H1 (cell line): ENCODE results near the gene STARD3NL. TPM values are rescaled to one million over a fixed set of nuclear protein-coding genes. Genes with fewer than 3 reads are reported as not detected.
"Not testable (repeated sequence)": the region's sequence is repeated elsewhere in the genome, so short reads cannot be mapped to it uniquely, and the experiment has no call there.

Experiments
- CTCF ChIA-PET: fragments of 300-600 bp; sonication (Branson Sonifier 250); formaldehyde crosslinking; loops from one replicate; lab custom pipeline; 2021; ENCODE audit not compliant: partially characterized antibody; lab: Charles Lee
- POLR2A ChIA-PET: fragments of 300-600 bp; sonication (Branson Sonifier 250); formaldehyde crosslinking; loops from one replicate; lab custom pipeline; 2021; ENCODE audit warnings: inconsistent platforms; ENCODE audit not compliant: partially characterized antibody; lab: Charles Lee
- DNase-seq, 2 experiments: peaks; one replicate each; pipeline versions ENCODE4 v3.0.0 to v3.0.0-alpha.2; 2010 to 2022; ENCODE audit warnings: low spot score in 2 of 2, low read depth in 1 of 2, mixed read lengths in 1 of 2
- FAIRE-seq: peaks from 2 replicates; lab custom pipeline; 2011; peaks lifted over from hg19 to GRCh38; lab: Jason Lieb, UNC
- H2AFZ ChIP-seq: 2 replicates; pipeline ENCODE4 v1.8.1; 2012; ENCODE audit warnings: low read length, inconsistent platforms
- H2AK5ac ChIP-seq: 2 replicates; pipeline ENCODE4 v1.6.1; 2013; ENCODE audit warnings: low read depth, low read length
- H2BK120ac ChIP-seq: replicated peaks from 2 replicates; pipeline ENCODE3; 2013; ENCODE audit warnings: low read depth, low read length, inconsistent platforms
- H2BK12ac ChIP-seq: 2 replicates; pipeline ENCODE4 v1.6.1; 2013; ENCODE audit warnings: low read depth, low read length
- H2BK15ac ChIP-seq: 2 replicates; pipeline ENCODE4 v1.6.1; 2013; ENCODE audit warnings: low read length
- H2BK20ac ChIP-seq: 2 replicates; pipeline ENCODE4 v1.6.1; 2013; ENCODE audit warnings: low read length
- H2BK5ac ChIP-seq: 2 replicates; pipeline ENCODE4 v1.6.1; 2013; ENCODE audit warnings: low read depth, low read length
- H3K14ac ChIP-seq: 2 replicates; pipeline ENCODE4 v1.6.1; 2013; ENCODE audit warnings: inconsistent platforms; ENCODE audit not compliant: insufficient read length
- H3K18ac ChIP-seq: 2 replicates; pipeline ENCODE4 v1.6.1; 2013; ENCODE audit warnings: low read length; ENCODE audit errors: extremely low read depth
- H3K23ac ChIP-seq: 2 replicates; pipeline ENCODE4 v1.6.1; 2013; ENCODE audit warnings: inconsistent platforms; ENCODE audit not compliant: insufficient read length
- H3K23me2 ChIP-seq: 2 replicates; pipeline ENCODE4 v1.6.1; 2013; ENCODE audit warnings: low read depth, low read length
- H3K27ac ChIP-seq: 2 replicates; pipeline ENCODE4 v1.6.1; 2011; ENCODE audit warnings: low read depth, low read length, inconsistent platforms
- H3K27me3 ChIP-seq, 4 experiments: replicated peaks in 1 of 4; 1 replicate in 1 of 4; 2 replicates in 3 of 4; pipeline versions ENCODE4 v1.6.1 to v1.8.1; 2011 to 2013; ENCODE audit warnings: low read length in 3 of 4, mild to moderate bottlenecking in 3 of 4, inconsistent platforms in 2 of 4, mixed read lengths in 2 of 4, moderate library complexity in 1 of 4; ENCODE audit not compliant: control insufficient read depth in 3 of 4, insufficient read depth in 3 of 4; ENCODE audit errors: extremely low read depth in 1 of 4
- H3K36me3 ChIP-seq, 4 experiments: 2 replicates each; pipeline versions ENCODE4 v1.6.1 to v1.8.1; 2011 to 2013; ENCODE audit warnings: mild to moderate bottlenecking in 4 of 4, low read length in 3 of 4, moderate library complexity in 2 of 4, control low read depth in 1 of 4, inconsistent platforms in 1 of 4; ENCODE audit not compliant: insufficient read depth in 4 of 4, control insufficient read depth in 2 of 4
- H3K4ac ChIP-seq: replicated peaks from 2 replicates; pipeline ENCODE3; 2013; ENCODE audit warnings: low read length, low read depth, mixed read lengths, inconsistent platforms; ENCODE audit not compliant: insufficient read length
- H3K4me1 ChIP-seq, 4 experiments: replicated peaks in 1 of 4; 1 replicate in 1 of 4; 2 replicates in 3 of 4; pipeline versions ENCODE4 v1.6.1 to v1.8.1; 2011 to 2013; ENCODE audit warnings: low read length in 3 of 4, inconsistent platforms in 2 of 4, mixed read lengths in 1 of 4; ENCODE audit not compliant: insufficient read depth in 4 of 4, control insufficient read depth in 3 of 4
- H3K4me2 ChIP-seq, 2 experiments: 2 replicates each; pipeline versions ENCODE4 v1.6.1 to v1.8.1; 2011 to 2013; ENCODE audit warnings: low read depth in 2 of 2, low read length in 2 of 2, control low read depth in 1 of 2, inconsistent platforms in 1 of 2, mild to moderate bottlenecking in 1 of 2; ENCODE audit not compliant: insufficient read depth in 1 of 2
- H3K4me3 ChIP-seq, 4 experiments: fragments of 200-600, 300-600 bp in 1 of 4; sonication (generic), shearing (Covaris generic), sonication (Bioruptor Twin) in 1 of 4; 2 replicates each; pipeline versions ENCODE4 v1.5.1 to v1.8.1; 2011 to 2016; ENCODE audit warnings: low read length in 4 of 4, low read depth in 3 of 4, control low read depth in 2 of 4, inconsistent platforms in 2 of 4, mild to moderate bottlenecking in 2 of 4, mixed read lengths in 1 of 4, moderate library complexity in 1 of 4; ENCODE audit not compliant: insufficient read depth in 2 of 4; ENCODE audit errors: extremely low read depth in 1 of 4
- H3K56ac ChIP-seq: replicated peaks from 2 replicates; pipeline ENCODE3; 2013; ENCODE audit warnings: low read depth, mild to moderate bottlenecking, mixed read lengths, low read length, inconsistent platforms; ENCODE audit not compliant: insufficient read length
- H3K79me1 ChIP-seq: 2 replicates; pipeline ENCODE4 v1.6.1; 2013; ENCODE audit warnings: low read depth, low read length, control low read depth
- H3K79me2 ChIP-seq, 2 experiments: 2 replicates each; pipeline versions ENCODE4 v1.6.1 to v1.8.1; 2012 to 2013; ENCODE audit warnings: low read length in 2 of 2, mild to moderate bottlenecking in 2 of 2, inconsistent platforms in 1 of 2; ENCODE audit not compliant: insufficient read depth in 2 of 2, control insufficient read depth in 1 of 2
- H3K9ac ChIP-seq, 4 experiments: replicated peaks in 1 of 4; 1 replicate in 1 of 4; 2 replicates in 3 of 4; pipeline versions ENCODE4 v1.6.1 to v1.8.1; 2011 to 2013; ENCODE audit warnings: low read depth in 3 of 4, low read length in 3 of 4, control low read depth in 2 of 4, mild to moderate bottlenecking in 2 of 4, moderate library complexity in 2 of 4, inconsistent platforms in 1 of 4; ENCODE audit errors: extremely low read depth in 1 of 4
- H3K9me3 ChIP-seq, 2 experiments: 2 replicates each; pipeline versions ENCODE4 v1.6.1 to v1.8.1; 2012 to 2013; ENCODE audit warnings: mild to moderate bottlenecking in 2 of 2, moderate library complexity in 2 of 2, control low read depth in 1 of 2, inconsistent platforms in 1 of 2, low read depth in 1 of 2, low read length in 1 of 2, mixed read lengths in 1 of 2; ENCODE audit not compliant: insufficient read depth in 2 of 2
- H4K20me1 ChIP-seq, 2 experiments: replicated peaks in 1 of 2; 2 replicates each; pipeline versions ENCODE3 to v1.8.1; 2011 to 2013; ENCODE audit warnings: inconsistent platforms in 2 of 2, low read length in 2 of 2, mild to moderate bottlenecking in 1 of 2; ENCODE audit not compliant: insufficient read depth in 2 of 2, control insufficient read depth in 1 of 2
- H4K5ac ChIP-seq: 2 replicates; pipeline ENCODE4 v1.6.1; 2013; ENCODE audit warnings: low read length, low read depth, mixed read lengths, inconsistent platforms; ENCODE audit not compliant: insufficient read length
- H4K8ac ChIP-seq: 2 replicates; pipeline ENCODE4 v1.8.0; 2013; ENCODE audit warnings: mild to moderate bottlenecking, moderate library complexity, low read length, inconsistent platforms; ENCODE audit not compliant: insufficient read depth; ENCODE audit errors: extremely low read depth
- H4K91ac ChIP-seq: replicated peaks from 2 replicates; pipeline ENCODE3; 2013; ENCODE audit warnings: low read length, mixed read lengths, inconsistent platforms; ENCODE audit not compliant: insufficient read length
- FOSL1 ChIP-seq: IDR thresholded peaks from 2 replicates; pipeline ENCODE4 v1.6.1; 2011; ENCODE audit warnings: mild to moderate bottlenecking, low read depth, low read length, moderate library complexity; ENCODE audit not compliant: insufficient read depth
- RAD21 ChIP-seq, 2 experiments: IDR thresholded peaks in 1 of 2; conservative IDR thresholded peaks in 1 of 2; 2 replicates each; pipeline ENCODE4 v1.6.1; 2011; ENCODE audit warnings: low read depth in 2 of 2, low read length in 2 of 2, improper control_type of control experiment in 1 of 2, inconsistent platforms in 1 of 2, mild to moderate bottlenecking in 1 of 2, moderate library complexity in 1 of 2
- TAF1 ChIP-seq: IDR thresholded peaks from 2 replicates; pipeline ENCODE4 v1.6.1; 2011; ENCODE audit warnings: mild to moderate bottlenecking, low read depth, low read length
- WGBS, 2 experiments: shearing (Covaris generic) in 1 of 2; methylation state at CpG; one replicate each; pipeline versions ENCODE4 v1.1.6 to v1.1.7; 2013 to 2015; ENCODE audit warnings: low lambda C conversion rate in 2 of 2, mixed read lengths in 2 of 2, inconsistent platforms in 1 of 2, low coverage in 1 of 2, missing lambda C conversion rate in 1 of 2; ENCODE audit not compliant: insufficient replicate concordance in 2 of 2, insufficient coverage in 1 of 2, insufficient read length in 1 of 2; ENCODE audit errors: extremely low coverage in 1 of 2, missing lambda C conversion rate in 1 of 2; 5-methylcytosine and 5-hydroxymethylcytosine counted together
- polyA plus RNA-seq, 7 experiments: library from polyadenylated mRNA; depleted of rRNA in 3 of 7; stranded (reverse) in 5 of 7; unstranded in 2 of 7; fragments of >200 nt in 5 of 7; fragments of 200-250 nt in 2 of 7; gene quantifications; 1 replicate in 5 of 7; 2 replicates in 1 of 7; 4 replicates in 1 of 7; pipeline versions ENCODE4 v1.2.1 to v1.2.3, GENCODE V29; 2011 to 2013; ENCODE audit warnings: missing spikeins in 2 of 7, mixed read lengths in 2 of 7
- total RNA-seq: library from RNA; stranded (reverse); fragmentation: NEBNext Ultra II Directional; extraction: Animal tissue kit (Norgen Biotek cat#: 25700); gene quantifications from 2 replicates; pipeline ENCODE4 v1.2.1, GENCODE V29; 2021

Gene STARD3NL
- total and polyA plus RNA-seq, 2 of the 8 experiments (the other 6 are each of a cell fraction or from before 2014, with no cell fraction given) = 27.1 to 40.5 TPM

DNA sequence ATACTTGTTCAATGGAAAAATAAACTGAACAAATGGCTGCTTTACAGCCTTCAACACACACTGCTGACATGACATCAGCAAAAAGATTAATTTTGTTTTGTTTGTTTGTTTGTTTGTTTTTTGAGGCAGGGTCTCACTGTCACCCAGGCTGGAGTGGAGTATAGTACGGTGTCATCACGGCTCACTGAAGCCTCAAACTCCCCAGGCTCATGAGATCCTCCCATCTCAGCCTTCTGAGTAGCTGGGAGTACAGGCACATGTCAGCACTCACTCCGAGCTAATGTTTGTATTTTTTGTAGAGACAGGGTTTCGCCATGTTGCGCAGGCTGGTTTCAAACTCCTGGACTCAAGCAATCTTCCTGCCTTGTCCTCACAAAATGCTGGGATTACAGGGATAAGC, 84.5 kb downstream of the STARD3NL start (continued):
- TF ChIP-seq RAD21 (IDR thresholded peaks at IDR 0.05 in 1 of 2, conservative IDR thresholded peaks at IDR 0.05 in 1 of 2; ENCODE audit: low read depth in 2 of 2, low read length in 2 of 2) (no peak), FOSL1 (no peak), TAF1 (no peak)

DNA sequence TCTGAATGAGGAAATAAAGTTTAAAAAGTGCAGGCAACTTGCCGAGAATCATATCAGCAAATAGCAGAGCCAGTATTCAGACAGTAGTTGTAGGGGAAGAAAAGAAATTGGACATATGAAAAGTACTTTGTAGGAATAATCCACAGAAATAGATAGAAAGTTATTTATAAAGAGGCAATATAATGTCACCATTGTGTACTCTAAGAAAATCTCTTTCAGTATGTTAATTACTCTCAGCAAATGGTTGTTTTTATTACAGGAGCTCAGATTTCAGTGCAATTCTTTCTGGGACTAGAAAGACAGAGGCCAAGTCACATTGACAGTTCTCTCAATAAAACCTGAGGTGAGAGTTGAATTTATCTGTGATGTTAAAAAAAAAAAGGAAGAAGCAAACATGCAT, 85.2 kb downstream of the STARD3NL start:
- H3K9me3 ChIP-seq, H3K56ac ChIP-seq, H4K5ac ChIP-seq, DNase-seq, H2BK12ac ChIP-seq, POLR2A ChIA-PET, H2AK5ac ChIP-seq, FAIRE-seq, H3K23me2 ChIP-seq, H2BK20ac ChIP-seq, H3K36me3 ChIP-seq, H3K9ac ChIP-seq, H4K8ac ChIP-seq, H3K4me2 ChIP-seq, H4K91ac ChIP-seq, H3K27me3 ChIP-seq, H3K4ac ChIP-seq, H2BK15ac ChIP-seq, H3K27ac ChIP-seq, H3K4me3 ChIP-seq, H2BK120ac ChIP-seq, H3K14ac ChIP-seq, H4K20me1 ChIP-seq, H3K79me2 ChIP-seq, H3K18ac ChIP-seq, H2BK5ac ChIP-seq, H3K79me1 ChIP-seq, H3K23ac ChIP-seq, H2AFZ ChIP-seq, H3K4me1 ChIP-seq: not testable (repeated sequence)
- WGBS, 2 experiments = 85% methylated on average over 1 of the region's 1 CpG; no CpG with 5 or more reads in 1 of the 2 experiments
- CTCF ChIA-PET = interaction anchor here (2.0 kb wide), 1 partner anchor 55 kb away, joined by 9 read pairs; no protein-coding TSS in a partner anchor
